ENCODE data around the gene KCNJ8.

KCNJ8 gene

GRCh38 chr12:21764065-21764464 is 10.4 kb downstream of the KCNJ8 start:
- TF ChIP-seq CTCF (IDR thresholded peaks at IDR 0.05; ENCODE audit: insufficient read depth, low read length, missing control alignments): no peak
- POLR2A ChIA-PET: no interaction called here
- CTCF ChIA-PET: no interaction called here
- DNase-seq (ENCODE audit: low read depth, low spot score): no peak
- H3K4me3 ChIP-seq (ENCODE audit: low read depth, low read length): no peak overlapping the region

- no peak for DNase-seq (ENCODE audit: low read depth, low spot score)
- CTCF ChIA-PET: no interaction called here
- POLR2A ChIA-PET: no interaction called here
- TF ChIP-seq CTCF (IDR thresholded peaks at IDR 0.05; ENCODE audit: insufficient read depth, low read length, missing control alignments): no peak
- H3K4me3 ChIP-seq (ENCODE audit: low read depth, low read length): no peak overlapping the region
These were observed 11.0 kb downstream of the KCNJ8 start for GRCh38 chr12:21763531-21763930.

- ChIA-PET CTCF (no interaction called here), POLR2A (no interaction called here)
- no peak overlapping the region for H3K4me3 ChIP-seq (ENCODE audit: low read depth, low read length)
- no peak for DNase-seq (ENCODE audit: low read depth, low spot score)
- TF ChIP-seq CTCF (IDR thresholded peaks at IDR 0.05; ENCODE audit: insufficient read depth, low read length, missing control alignments): no peak
These were observed 14.8 kb downstream of the KCNJ8 start for GRCh38 chr12:21759737-21760136.

GRCh38 chr12:21757735-21758134 is 16.8 kb downstream of the KCNJ8 start:
- CTCF ChIA-PET: no interaction called here

GRCh38 chr12:21756699-21757098 is 17.8 kb downstream of the KCNJ8 start:
- no peak for TF ChIP-seq CTCF (IDR thresholded peaks at IDR 0.05; ENCODE audit: insufficient read depth, low read length, missing control alignments)
- CTCF ChIA-PET: no interaction called here
- POLR2A ChIA-PET: no interaction called here
- DNase-seq (ENCODE audit: low read depth, low spot score): no peak
- no peak overlapping the region for H3K4me3 ChIP-seq (ENCODE audit: low read depth, low read length)

More at GRCh38 chr12:21757735-21758134, 16.8 kb downstream of the KCNJ8 start:
- POLR2A ChIA-PET: no interaction called here
- no peak for TF ChIP-seq CTCF (IDR thresholded peaks at IDR 0.05; ENCODE audit: insufficient read depth, low read length, missing control alignments)
- no peak for DNase-seq (ENCODE audit: low read depth, low spot score)
- H3K4me3 ChIP-seq (ENCODE audit: low read depth, low read length): no peak overlapping the region

- CTCF ChIA-PET: no interaction called here
These were observed 23.0 kb downstream of the KCNJ8 start for GRCh38 chr12:21751517-21751916.

More at GRCh38 chr12:21751517-21751916, 23.0 kb downstream of the KCNJ8 start:
- H3K4me3 ChIP-seq (ENCODE audit: low read depth, low read length): no peak overlapping the region
- POLR2A ChIA-PET: no interaction called here
- no peak for TF ChIP-seq CTCF (IDR thresholded peaks at IDR 0.05; ENCODE audit: insufficient read depth, low read length, missing control alignments)
- DNase-seq (ENCODE audit: low read depth, low spot score): no peak
